Measurements from ENCODE around the gene CBX8.
A peak's percentile ranks its signal among the peaks of the same experiment; 100 is the strongest.

DNA sequence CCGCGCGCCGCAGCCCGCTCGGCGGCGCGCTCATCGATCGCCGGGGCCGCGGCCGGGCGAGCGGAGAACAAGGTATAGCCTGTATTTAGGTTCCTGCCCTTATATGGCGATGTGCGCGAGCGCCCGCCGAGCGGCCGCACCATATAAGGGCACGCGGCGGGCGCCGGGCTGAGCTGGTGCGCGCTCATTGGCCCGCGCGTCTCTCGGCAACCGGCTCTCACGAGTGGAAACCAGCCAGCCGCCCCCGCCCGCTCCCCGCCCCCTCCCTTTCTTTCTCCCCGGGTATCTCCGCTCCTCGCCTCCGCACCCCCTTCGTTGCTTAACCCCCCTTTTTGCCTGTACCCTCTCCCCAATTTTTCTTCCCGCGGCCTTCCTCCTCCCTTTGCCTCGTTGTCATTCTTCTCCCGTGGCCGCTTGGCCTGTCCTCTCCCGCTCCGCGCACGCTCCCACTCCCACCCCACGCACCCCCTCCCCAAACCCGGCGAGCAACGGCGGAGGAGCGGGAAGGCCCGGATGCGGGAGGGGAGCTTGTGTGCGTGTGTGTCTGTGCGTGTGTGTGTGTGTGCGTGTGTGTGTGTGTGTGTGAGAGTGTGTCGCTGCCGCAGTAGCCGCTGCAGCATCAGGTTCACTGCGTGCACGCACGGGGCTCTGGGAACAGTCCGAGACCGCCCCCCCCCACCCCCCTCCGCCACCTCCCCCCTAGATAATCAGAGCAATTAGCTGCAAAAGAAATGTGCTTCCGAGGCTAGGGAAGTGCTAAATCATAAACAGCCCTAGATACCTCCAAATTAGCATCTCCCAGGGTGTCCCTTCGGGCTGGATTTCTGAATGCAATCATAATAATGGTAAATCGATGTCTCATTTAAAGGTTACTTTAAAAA is 13.5 kb upstream of the CBX8 start:
- TF ChIP-seq POLR2A (IDR thresholded peaks at IDR 0.05) (no peak), POLR2AphosphoS5 (IDR thresholded peaks at IDR 0.05) (peak; percentile 88)
- TF ChIP-seq, protein P1, sequence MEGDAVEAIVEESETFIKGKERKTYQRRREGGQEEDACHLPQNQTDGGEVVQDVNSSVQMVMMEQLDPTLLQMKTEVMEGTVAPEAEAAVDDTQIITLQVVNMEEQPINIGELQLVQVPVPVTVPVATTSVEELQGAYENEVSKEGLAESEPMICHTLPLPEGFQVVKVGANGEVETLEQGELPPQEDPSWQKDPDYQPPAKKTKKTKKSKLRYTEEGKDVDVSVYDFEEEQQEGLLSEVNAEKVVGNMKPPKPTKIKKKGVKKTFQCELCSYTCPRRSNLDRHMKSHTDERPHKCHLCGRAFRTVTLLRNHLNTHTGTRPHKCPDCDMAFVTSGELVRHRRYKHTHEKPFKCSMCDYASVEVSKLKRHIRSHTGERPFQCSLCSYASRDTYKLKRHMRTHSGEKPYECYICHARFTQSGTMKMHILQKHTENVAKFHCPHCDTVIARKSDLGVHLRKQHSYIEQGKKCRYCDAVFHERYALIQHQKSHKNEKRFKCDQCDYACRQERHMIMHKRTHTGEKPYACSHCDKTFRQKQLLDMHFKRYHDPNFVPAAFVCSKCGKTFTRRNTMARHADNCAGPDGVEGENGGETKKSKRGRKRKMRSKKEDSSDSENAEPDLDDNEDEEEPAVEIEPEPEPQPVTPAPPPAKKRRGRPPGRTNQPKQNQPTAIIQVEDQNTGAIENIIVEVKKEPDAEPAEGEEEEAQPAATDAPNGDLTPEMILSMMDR (IDR thresholded peaks at IDR 0.05): no peak

Measured in prostate gland (tissue), 2 donors.